ENCODE data around the gene RAET1E. TPM values are rescaled to one million over a fixed set of nuclear protein-coding genes. Genes with fewer than 3 reads are reported as not detected.

The RAET1E gene
- total and polyA plus RNA-seq, 2 donors (not counting 3 experiments of a cell fraction or from before 2014, with no cell fraction given) = 0.04 TPM; not detected in 1

GRCh38 chr6:149931501-149931900 is 33.6 kb upstream of the RAET1E start:
- Histone ChIP-seq H4K20me1 (replicated peaks; ENCODE audit: control insufficient read depth, extremely low read depth, insufficient read depth, low read length) (no peaks in the 10 kb centered on the region), H3K9ac (replicated peaks; ENCODE audit: extremely low read depth, insufficient read depth, low read length) (no peak overlapping the region), H3K27ac (ENCODE audit: insufficient read depth, low read depth, low read length) (no peak overlapping the region), H3K4me2 (ENCODE audit: insufficient read depth, low read length) (no peak overlapping the region), H3K9me1 (replicated peaks; ENCODE audit: control insufficient read depth, extremely low read depth, insufficient read depth, low read length) (no peaks in the 10 kb centered on the region), H3K36me3 (ENCODE audit: control insufficient read depth in 2 of 2, extremely low read depth in 1 of 2, insufficient read depth in 2 of 2, low read length in 2 of 2) (no peaks in the 10 kb centered on the region), H2AFZ (ENCODE audit: low read depth, low read length) (no peak overlapping the region), H3K4me3 (replicated peaks in 1 of 3; ENCODE audit: insufficient read depth in 1 of 3, low read depth in 1 of 3, low read length in 3 of 3) (no peak overlapping the region), H3K79me2 (ENCODE audit: control insufficient read depth, insufficient read depth, low read length) (no peaks in the 10 kb centered on the region), H3K4me1 (ENCODE audit: control insufficient read depth, extremely low read depth, insufficient read depth, low read length) (no peaks in the 10 kb centered on the region), H3K9me3 (replicated peaks; ENCODE audit: control insufficient read depth, insufficient read depth, low read length) (no peaks in the 10 kb centered on the region), H3K27me3 (ENCODE audit: control insufficient read depth in 2 of 2, insufficient read depth in 2 of 2, low read length in 2 of 2) (peaks cover 48 to 55% of the 10 kb centered on the region in 2 experiments)
- CTCF ChIA-PET = interaction anchor here (2.6 kb wide), 1 partner anchor 85 kb away, joined by 14 read pairs; no protein-coding TSS in a partner anchor
- FAIRE-seq = no peak
- TF ChIP-seq CTCF (IDR thresholded peaks at IDR 0.05; ENCODE audit: extremely low read depth in 1 of 2, insufficient read depth in 1 of 2, low read depth in 1 of 2, low read length in 2 of 2) (no peak), POLR2AphosphoS5 (IDR thresholded peaks at IDR 0.05; ENCODE audit: insufficient read depth, low read depth, low read length) (no peak), FOS (IDR thresholded peaks at IDR 0.05; ENCODE audit: borderline replicate concordance, insufficient read depth, low read length) (no peak), EZH2 (IDR thresholded peaks at IDR 0.05; ENCODE audit: borderline replicate concordance, low read depth, low read length, severe bottlenecking) (no peak), GATA2 (IDR thresholded peaks at IDR 0.05; ENCODE audit: insufficient read depth, insufficient read length, low read depth, low read length) (no peak), POLR2A (IDR thresholded peaks at IDR 0.05; ENCODE audit: low read depth, low read length) (no peak), JUN (IDR thresholded peaks at IDR 0.05; ENCODE audit: borderline replicate concordance, insufficient read depth, insufficient read length, low read depth) (no peak), MYC (IDR thresholded peaks at IDR 0.05; ENCODE audit: low read depth, low read length) (no peak), MAX (IDR thresholded peaks at IDR 0.05; ENCODE audit: insufficient read depth, insufficient read length) (no peak)
- intact Hi-C loops (cut with micrococcal nuclease) = no loop called here
- DNase-seq (ENCODE audit: low read depth, low spot score) = no peak
- POLR2A ChIA-PET = no interaction called here
- dilution Hi-C loops (cut with MboI; ENCODE audit: extremely low pct_ligation_motif_present, low sequenced_read_pairs) = no loop called here
- BruUV-seq (replicated peaks) = no TSS peak
